ENCODE results near the gene CHRDL1. TPM values are rescaled to one million over a fixed set of nuclear protein-coding genes. Genes with fewer than 3 reads are reported as not detected.

CHRDL1 gene
- total RNA-seq, 1 donor from 2014 or later, result 15.5 TPM

DNA sequence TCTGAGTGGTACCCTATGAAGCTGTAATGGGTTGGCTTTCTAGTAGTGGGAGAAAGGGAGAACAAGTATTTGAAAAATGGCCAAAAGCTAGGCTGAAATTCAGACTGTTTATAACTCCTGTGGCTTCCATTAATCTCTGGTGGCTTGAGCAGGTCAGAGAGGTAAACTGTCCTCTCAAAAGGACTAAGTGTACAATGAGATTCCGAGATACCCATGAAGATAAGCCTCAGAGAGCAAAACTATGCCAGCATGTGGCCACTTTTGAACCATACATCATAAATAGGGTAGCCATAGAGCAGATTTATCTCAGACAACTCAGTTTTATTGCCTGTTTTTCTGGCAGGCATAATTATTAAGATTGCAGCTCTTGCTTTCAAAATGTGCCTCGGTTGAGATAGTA lies 89.2 kb downstream of the CHRDL1 start:
- no peak overlapping the region for H3K27ac Mint-ChIP-seq
- H3K4me1 ChIP-seq, result no peaks in the 10 kb centered on the region
- no peak overlapping the region for H3K9ac ChIP-seq
- H3F3A ChIP-seq (ENCODE audit: low read depth), result no peaks in the 10 kb centered on the region
- no peak for DNase-seq (ENCODE audit: low spot score)
- H3K36me3 ChIP-seq, result no peaks in the 10 kb centered on the region
- peaks cover 5% of the 10 kb centered on the region for H3K9me3 Mint-ChIP-seq
- H4K20me1 ChIP-seq (ENCODE audit: low read depth), result no peaks in the 10 kb centered on the region
- no peaks in the 10 kb centered on the region for H3K27me3 Mint-ChIP-seq (ENCODE audit: insufficient read depth, low read depth)
- H3K36me3 Mint-ChIP-seq, result no peaks in the 10 kb centered on the region
- H3K27me3 ChIP-seq, result no peaks in the 10 kb centered on the region
- no peak overlapping the region for H3K4me2 ChIP-seq
- H3K79me2 ChIP-seq (ENCODE audit: low read depth), result no peaks in the 10 kb centered on the region
- peaks cover 9% of the 10 kb centered on the region for H3K9me3 ChIP-seq (ENCODE audit: low read depth)
- H3K27ac ChIP-seq, result no peak overlapping the region
- no peak for TF ChIP-seq EZH2phosphoT487 (IDR thresholded peaks at IDR 0.05)
- TF ChIP-seq, protein P1, sequence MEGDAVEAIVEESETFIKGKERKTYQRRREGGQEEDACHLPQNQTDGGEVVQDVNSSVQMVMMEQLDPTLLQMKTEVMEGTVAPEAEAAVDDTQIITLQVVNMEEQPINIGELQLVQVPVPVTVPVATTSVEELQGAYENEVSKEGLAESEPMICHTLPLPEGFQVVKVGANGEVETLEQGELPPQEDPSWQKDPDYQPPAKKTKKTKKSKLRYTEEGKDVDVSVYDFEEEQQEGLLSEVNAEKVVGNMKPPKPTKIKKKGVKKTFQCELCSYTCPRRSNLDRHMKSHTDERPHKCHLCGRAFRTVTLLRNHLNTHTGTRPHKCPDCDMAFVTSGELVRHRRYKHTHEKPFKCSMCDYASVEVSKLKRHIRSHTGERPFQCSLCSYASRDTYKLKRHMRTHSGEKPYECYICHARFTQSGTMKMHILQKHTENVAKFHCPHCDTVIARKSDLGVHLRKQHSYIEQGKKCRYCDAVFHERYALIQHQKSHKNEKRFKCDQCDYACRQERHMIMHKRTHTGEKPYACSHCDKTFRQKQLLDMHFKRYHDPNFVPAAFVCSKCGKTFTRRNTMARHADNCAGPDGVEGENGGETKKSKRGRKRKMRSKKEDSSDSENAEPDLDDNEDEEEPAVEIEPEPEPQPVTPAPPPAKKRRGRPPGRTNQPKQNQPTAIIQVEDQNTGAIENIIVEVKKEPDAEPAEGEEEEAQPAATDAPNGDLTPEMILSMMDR (IDR thresholded peaks at IDR 0.05), result no peak
- no peak for TF ChIP-seq EZH2 (IDR thresholded peaks at IDR 0.05)
- no peak overlapping the region for H2AFZ ChIP-seq (replicated peaks)
- H3K4me1 Mint-ChIP-seq, result no peaks in the 10 kb centered on the region
- no peak overlapping the region for H3K4me3 Mint-ChIP-seq
- no peak overlapping the region for H3K4me3 ChIP-seq

DNA sequence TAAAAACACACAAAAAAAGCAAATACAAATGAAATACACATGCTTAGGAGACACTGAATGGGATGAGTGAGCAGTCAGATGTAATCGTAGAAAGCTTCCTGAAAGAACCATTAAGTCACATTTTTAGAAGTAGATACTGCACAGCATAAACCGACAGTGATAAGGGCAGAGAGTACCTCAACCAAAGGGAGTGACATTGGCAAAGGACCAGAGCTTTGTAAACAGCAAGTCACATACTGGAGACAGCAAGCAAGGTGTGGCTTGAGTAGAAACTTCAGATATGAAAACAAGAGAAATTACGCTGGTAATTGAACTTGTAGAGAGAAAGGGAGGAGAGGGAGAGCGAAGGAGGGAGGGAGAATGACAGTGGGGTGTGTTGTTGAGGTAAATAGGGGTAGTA lies 92.0 kb downstream of the CHRDL1 start:
- Histone ChIP-seq H3K9me3 (ENCODE audit: low read depth) (peaks cover 9% of the 10 kb centered on the region), H4K20me1 (ENCODE audit: low read depth) (no peaks in the 10 kb centered on the region), H3K9ac (no peak overlapping the region), H3K27ac (no peak overlapping the region), H3K4me2 (no peak overlapping the region), H3K4me1 (no peaks in the 10 kb centered on the region), H3K36me3 (no peaks in the 10 kb centered on the region), H3K4me3 (no peak overlapping the region), H3F3A (ENCODE audit: low read depth) (no peaks in the 10 kb centered on the region), H3K27me3 (no peaks in the 10 kb centered on the region), H2AFZ (replicated peaks) (no peak overlapping the region), H3K79me2 (ENCODE audit: low read depth) (no peaks in the 10 kb centered on the region)
- no peak for DNase-seq (ENCODE audit: low spot score)
- peaks cover 5% of the 10 kb centered on the region for H3K9me3 Mint-ChIP-seq
- TF ChIP-seq EZH2phosphoT487 (IDR thresholded peaks at IDR 0.05), result no peak
- no peak for TF ChIP-seq EZH2 (IDR thresholded peaks at IDR 0.05)
- TF ChIP-seq, protein P1 (IDR thresholded peaks at IDR 0.05), result no peak
- H3K4me1 Mint-ChIP-seq, result no peaks in the 10 kb centered on the region
- H3K27ac Mint-ChIP-seq, result no peak overlapping the region
- H3K4me3 Mint-ChIP-seq, result no peak overlapping the region
- H3K27me3 Mint-ChIP-seq (ENCODE audit: insufficient read depth, low read depth), result no peaks in the 10 kb centered on the region
- no peaks in the 10 kb centered on the region for H3K36me3 Mint-ChIP-seq

DNA sequence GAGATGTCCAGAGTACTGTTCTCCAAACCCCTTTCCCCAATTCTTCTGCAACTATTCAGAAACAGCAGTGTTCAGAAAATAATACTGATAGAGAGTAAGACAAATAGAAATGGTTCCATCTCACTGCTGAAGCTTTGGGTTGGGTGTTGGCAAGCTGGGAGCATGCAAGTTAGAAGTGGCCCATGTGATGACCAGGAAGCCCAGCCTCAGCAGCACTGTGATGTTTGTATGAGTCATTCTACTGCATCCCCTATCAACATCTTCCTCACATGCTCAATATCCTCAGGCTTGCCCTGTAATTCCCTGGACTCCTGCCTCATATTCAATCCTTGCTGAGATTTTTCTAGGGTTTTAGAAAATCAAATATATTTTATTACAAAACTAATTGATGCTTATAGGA lies 96.5 kb downstream of the CHRDL1 start:
- H3K79me2 ChIP-seq (ENCODE audit: low read depth), result no peaks in the 10 kb centered on the region
- Mint-ChIP-seq H3K27ac (no peak overlapping the region), H3K4me3 (no peak overlapping the region), H3K27me3 (ENCODE audit: insufficient read depth, low read depth) (no peaks in the 10 kb centered on the region), H3K36me3 (no peaks in the 10 kb centered on the region), H3K9me3 (no peaks in the 10 kb centered on the region), H3K4me1 (no peaks in the 10 kb centered on the region)
- no peak overlapping the region for H3K27ac ChIP-seq
- H4K20me1 ChIP-seq (ENCODE audit: low read depth), result no peaks in the 10 kb centered on the region
- TF ChIP-seq EZH2 (IDR thresholded peaks at IDR 0.05) (no peak), EZH2phosphoT487 (IDR thresholded peaks at IDR 0.05) (no peak)
- TF ChIP-seq, protein P1 (IDR thresholded peaks at IDR 0.05), result no peak
- no peak overlapping the region for H3K4me3 ChIP-seq
- H3K27me3 ChIP-seq, result no peaks in the 10 kb centered on the region
- no peaks in the 10 kb centered on the region for H3F3A ChIP-seq (ENCODE audit: low read depth)
- no peaks in the 10 kb centered on the region for H3K4me1 ChIP-seq
- DNase-seq (ENCODE audit: low spot score), result no peak
- H3K36me3 ChIP-seq, result no peaks in the 10 kb centered on the region
- H2AFZ ChIP-seq (replicated peaks), result no peak overlapping the region
- H3K9me3 ChIP-seq (ENCODE audit: low read depth), result no peaks in the 10 kb centered on the region
- no peak overlapping the region for H3K4me2 ChIP-seq
- no peak overlapping the region for H3K9ac ChIP-seq
